HFF-Myc (cell line): ENCODE results near the gene CISD1.

Experiments
- DNase-seq: peaks from one replicate; pipeline ENCODE4 v3.0.0-alpha.2; 2011; ENCODE audit warnings: low read depth; ENCODE audit errors: extremely low read depth
- H3K4me3 ChIP-seq: replicated peaks from 2 replicates; pipeline ENCODE4 v1.5.1; 2011; ENCODE audit warnings: low read depth, mild to moderate bottlenecking, control low read depth, low read length
- CTCF ChIP-seq: IDR thresholded peaks from 2 replicates; pipeline ENCODE4 v1.5.1; 2012; ENCODE audit warnings: mild to moderate bottlenecking, low read depth, low read length, control low read depth; ENCODE audit errors: missing control alignments

The CISD1 gene

GRCh38 chr10:58266003-58266825 is 2.7 kb upstream of the CISD1 start:
- no peak for DNase-seq
- no peak for TF ChIP-seq CTCF

GRCh38 chr10:58266826-58267712 is 1.9 kb upstream of the CISD1 start:
- no peak for TF ChIP-seq CTCF
- H3K4me3 ChIP-seq: peak overlapping the region; percentile 95
- DNase-seq: no peak

More at GRCh38 chr10:58266003-58266825, 2.7 kb upstream of the CISD1 start:
- H3K4me3 ChIP-seq: peak overlapping the region; percentile 95

GRCh38 chr10:58267713-58268453 is 1.1 kb upstream of the CISD1 start, which contains the start of gene IPMK:
Gene IPMK, minus strand, starts transcription at chr10:58267894. Its CDS starts 283 bp downstream, at chr10:58267611.
- no peak for TF ChIP-seq CTCF
- H3K4me3 ChIP-seq: peak within 1 kb of the TSS; percentile 95
- DNase-seq: no peak

- DNase-seq: no peak
- H3K4me3 ChIP-seq: peak overlapping the region; percentile 95
- TF ChIP-seq CTCF: no peak
Observed at GRCh38 chr10:58268454-58268945, 462 bp upstream of the CISD1 start.

- DNase-seq: no peak
- no peak for TF ChIP-seq CTCF
- peak overlapping the region; percentile 95 for H3K4me3 ChIP-seq
Observed at GRCh38 chr10:58269782-58270290, 874 bp downstream of the CISD1 start.

GRCh38 chr10:58275261-58275660 is 6.3 kb downstream of the CISD1 start:
- no peak for TF ChIP-seq CTCF
- no peak overlapping the region for H3K4me3 ChIP-seq
- DNase-seq: no peak
